Neural crest cell (in vitro differentiated cells): Measurements from ENCODE around the gene C12orf57. TPM values are rescaled to one million over a fixed set of nuclear protein-coding genes. Genes with fewer than 3 reads are reported as not detected.
A peak's percentile ranks its signal among the peaks of the same experiment; 100 is the strongest.

Experiments used
- DNase-seq: peaks from one replicate; pipeline ENCODE4 v3.0.0; 2021; ENCODE audit warnings: low read depth, mixed read lengths, low spot score
- H3K27ac Mint-ChIP-seq: one replicate; pipeline ENCODE4 v1.8.0; 2021; ENCODE audit warnings: mild to moderate bottlenecking, mixed read lengths; ENCODE audit not compliant: unreplicated experiment
- H3K27me3 Mint-ChIP-seq: 2 replicates; pipeline ENCODE4 v1.8.0; 2021; ENCODE audit warnings: low read depth, mild to moderate bottlenecking, mixed read lengths
- H3K36me3 Mint-ChIP-seq: 2 replicates; pipeline ENCODE4 v1.8.0; 2021; ENCODE audit warnings: low read depth, mild to moderate bottlenecking, mixed read lengths
- H3K4me1 Mint-ChIP-seq: 2 replicates; pipeline ENCODE4 v1.8.0; 2021; ENCODE audit warnings: mixed read lengths
- H3K4me3 Mint-ChIP-seq: one replicate; pipeline ENCODE4 v1.8.0; 2021; ENCODE audit warnings: mild to moderate bottlenecking, mixed read lengths
- H3K9me3 Mint-ChIP-seq: 2 replicates; pipeline ENCODE4 v1.8.0; 2021; ENCODE audit warnings: mixed read lengths
- total RNA-seq: library from RNA; stranded (reverse); gene quantifications from 2 replicates; pipeline ENCODE4 v1.2.1, GENCODE V29; 2021
- TF ChIP-seq, protein P1 (sequence below): fragments of 200-600 bp; sonication (generic); conservative IDR thresholded peaks from 2 replicates; pipeline ENCODE4 v1.5.0; 2021; ENCODE audit warnings: antibody characterized with exemption, mild to moderate bottlenecking

The C12orf57 gene
- total RNA-seq, 1 donor from 2014 or later, result 298 TPM

DNA sequence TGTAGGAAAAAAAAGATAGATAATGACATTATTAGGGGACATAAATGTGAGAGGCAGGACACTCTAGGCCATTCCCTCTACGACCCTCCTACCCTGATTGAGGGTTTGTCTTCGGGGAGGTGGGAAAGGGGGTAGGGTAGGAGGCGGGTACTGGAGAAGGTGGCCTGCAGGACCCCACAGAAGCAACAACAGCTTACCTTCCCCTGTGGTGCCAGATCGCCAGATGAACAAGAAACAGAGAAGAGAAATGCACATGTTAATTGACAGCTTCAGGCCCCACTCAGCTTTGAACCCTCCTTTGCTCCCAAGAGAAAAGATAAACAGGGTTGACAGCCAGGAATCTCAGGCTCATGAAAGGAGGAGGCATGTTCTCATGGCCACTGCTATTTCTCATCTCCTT lies 21.9 kb downstream of the C12orf57 start:
- no peak for DNase-seq
- TF ChIP-seq, protein P1, sequence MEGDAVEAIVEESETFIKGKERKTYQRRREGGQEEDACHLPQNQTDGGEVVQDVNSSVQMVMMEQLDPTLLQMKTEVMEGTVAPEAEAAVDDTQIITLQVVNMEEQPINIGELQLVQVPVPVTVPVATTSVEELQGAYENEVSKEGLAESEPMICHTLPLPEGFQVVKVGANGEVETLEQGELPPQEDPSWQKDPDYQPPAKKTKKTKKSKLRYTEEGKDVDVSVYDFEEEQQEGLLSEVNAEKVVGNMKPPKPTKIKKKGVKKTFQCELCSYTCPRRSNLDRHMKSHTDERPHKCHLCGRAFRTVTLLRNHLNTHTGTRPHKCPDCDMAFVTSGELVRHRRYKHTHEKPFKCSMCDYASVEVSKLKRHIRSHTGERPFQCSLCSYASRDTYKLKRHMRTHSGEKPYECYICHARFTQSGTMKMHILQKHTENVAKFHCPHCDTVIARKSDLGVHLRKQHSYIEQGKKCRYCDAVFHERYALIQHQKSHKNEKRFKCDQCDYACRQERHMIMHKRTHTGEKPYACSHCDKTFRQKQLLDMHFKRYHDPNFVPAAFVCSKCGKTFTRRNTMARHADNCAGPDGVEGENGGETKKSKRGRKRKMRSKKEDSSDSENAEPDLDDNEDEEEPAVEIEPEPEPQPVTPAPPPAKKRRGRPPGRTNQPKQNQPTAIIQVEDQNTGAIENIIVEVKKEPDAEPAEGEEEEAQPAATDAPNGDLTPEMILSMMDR, result no peak
- Mint-ChIP-seq H3K4me1 (peaks cover 36% of the 10 kb centered on the region), H3K27me3 (no peaks in the 10 kb centered on the region), H3K4me3 (peak overlapping the region; percentile 87), H3K36me3 (peaks cover 15% of the 10 kb centered on the region), H3K9me3 (no peaks in the 10 kb centered on the region), H3K27ac (no peak overlapping the region)

DNA sequence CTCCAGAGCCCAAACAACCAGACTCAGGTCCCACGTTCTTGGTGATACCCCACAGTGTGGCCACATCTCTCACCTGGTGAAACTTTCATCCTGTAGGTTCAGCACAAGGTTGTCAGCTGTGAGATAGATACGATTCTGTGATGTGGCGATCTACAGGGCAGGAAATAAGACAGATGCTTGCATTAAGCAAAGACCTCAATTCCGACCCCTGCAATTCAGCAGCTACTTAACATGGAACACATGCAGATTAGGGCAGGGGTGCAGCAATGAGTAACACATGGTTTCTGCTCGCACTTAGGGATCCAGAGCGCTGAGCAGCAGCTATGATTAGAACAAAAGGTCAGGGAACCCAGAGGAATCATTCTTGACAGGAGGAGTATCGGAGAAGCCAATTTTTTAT lies 22.5 kb downstream of the C12orf57 start:
- H3K36me3 Mint-ChIP-seq, result peaks cover 17% of the 10 kb centered on the region
- no peak for DNase-seq
- H3K27me3 Mint-ChIP-seq, result no peaks in the 10 kb centered on the region
- H3K4me3 Mint-ChIP-seq, result peak overlapping the region; percentile 78
- H3K27ac Mint-ChIP-seq, result no peak overlapping the region
- peaks cover 36% of the 10 kb centered on the region for H3K4me1 Mint-ChIP-seq
- H3K9me3 Mint-ChIP-seq, result no peaks in the 10 kb centered on the region
- TF ChIP-seq, protein P1, result no peak

DNA sequence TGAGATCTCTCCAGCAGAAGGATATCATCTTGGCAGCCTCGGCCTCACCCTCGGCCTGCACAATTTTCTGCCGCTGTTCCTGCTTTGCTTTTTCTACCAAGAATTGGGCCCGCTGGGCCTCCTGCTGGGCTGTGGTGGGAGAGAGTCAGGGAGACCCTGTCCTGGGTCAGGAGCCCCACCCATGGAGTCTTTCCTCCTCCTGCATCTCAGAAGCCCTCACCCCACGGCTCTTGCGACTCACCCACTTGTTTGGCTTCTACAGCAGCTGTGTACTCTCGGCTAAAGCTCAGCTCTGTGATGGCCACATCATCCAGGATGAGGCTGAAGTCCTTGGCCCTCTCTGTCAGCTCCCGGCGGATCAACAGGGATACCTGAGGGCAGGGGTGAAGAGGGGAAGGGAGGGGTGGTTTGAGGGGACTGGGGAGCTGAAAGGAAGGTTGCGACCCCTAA lies 23.9 kb downstream of the C12orf57 start:
- H3K4me3 Mint-ChIP-seq, result peak overlapping the region; percentile 62
- peaks cover 17% of the 10 kb centered on the region for H3K36me3 Mint-ChIP-seq
- no peaks in the 10 kb centered on the region for H3K27me3 Mint-ChIP-seq
- TF ChIP-seq, protein P1, result no peak
- H3K4me1 Mint-ChIP-seq, result peaks cover 37% of the 10 kb centered on the region
- no peak for DNase-seq
- no peaks in the 10 kb centered on the region for H3K9me3 Mint-ChIP-seq
- no peak overlapping the region for H3K27ac Mint-ChIP-seq

DNA sequence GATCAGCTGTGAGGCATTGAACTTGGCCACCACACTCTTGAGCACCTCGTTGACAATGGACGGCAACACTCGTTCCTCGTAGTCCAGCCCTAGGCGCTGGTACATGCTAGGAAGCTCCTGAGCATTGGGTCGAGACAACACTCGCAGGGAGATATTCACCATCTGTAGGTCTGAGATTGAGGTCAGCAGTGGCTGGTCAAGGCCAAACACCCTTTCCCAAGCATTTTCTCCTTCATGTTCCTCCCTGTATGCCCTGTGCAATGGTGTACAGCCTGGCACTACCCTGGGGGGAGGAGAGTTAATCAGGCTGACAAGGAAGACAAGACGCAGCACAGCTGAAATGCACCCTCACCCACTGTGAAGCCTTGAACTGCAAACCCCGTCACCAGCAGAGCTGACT lies 24.6 kb downstream of the C12orf57 start:
- TF ChIP-seq, protein P1, result no peak
- H3K27ac Mint-ChIP-seq, result no peak overlapping the region
- H3K36me3 Mint-ChIP-seq, result peaks cover 17% of the 10 kb centered on the region
- H3K27me3 Mint-ChIP-seq, result no peaks in the 10 kb centered on the region
- H3K9me3 Mint-ChIP-seq, result no peaks in the 10 kb centered on the region
- no peak for DNase-seq
- peak overlapping the region; percentile 99 for H3K4me3 Mint-ChIP-seq
- H3K4me1 Mint-ChIP-seq, result peaks cover 37% of the 10 kb centered on the region

DNA sequence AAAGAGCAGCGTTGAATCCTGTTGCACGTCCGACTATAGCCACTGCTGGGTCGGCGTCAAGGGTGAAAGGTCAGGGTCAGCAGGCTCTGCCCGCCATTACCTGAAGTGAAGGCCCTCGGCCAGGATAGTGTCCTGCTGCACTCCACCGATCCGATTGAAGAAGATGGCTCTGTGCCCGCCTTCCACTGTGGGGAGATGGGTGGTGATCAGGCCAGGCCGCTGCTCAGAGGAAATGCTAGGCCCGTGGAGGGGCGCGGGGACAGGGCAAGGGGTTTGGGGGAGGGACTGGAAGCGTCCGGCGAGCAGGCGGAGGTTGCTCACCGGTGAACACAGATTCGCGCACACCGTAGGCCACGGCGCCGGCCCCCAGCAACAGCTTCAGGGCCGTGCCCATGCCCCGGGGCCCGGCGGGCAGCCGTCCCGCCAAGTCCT lies 26.3 kb downstream of the C12orf57 start:
- DNase-seq, result no peak
- H3K4me3 Mint-ChIP-seq, result peak overlapping the region; percentile 99
- H3K4me1 Mint-ChIP-seq, result peaks cover 35% of the 10 kb centered on the region
- peak overlapping the region; percentile 78 for H3K27ac Mint-ChIP-seq
- TF ChIP-seq, protein P1, result no peak
- H3K36me3 Mint-ChIP-seq, result peaks cover 17% of the 10 kb centered on the region
- no peaks in the 10 kb centered on the region for H3K9me3 Mint-ChIP-seq
- no peaks in the 10 kb centered on the region for H3K27me3 Mint-ChIP-seq

DNA sequence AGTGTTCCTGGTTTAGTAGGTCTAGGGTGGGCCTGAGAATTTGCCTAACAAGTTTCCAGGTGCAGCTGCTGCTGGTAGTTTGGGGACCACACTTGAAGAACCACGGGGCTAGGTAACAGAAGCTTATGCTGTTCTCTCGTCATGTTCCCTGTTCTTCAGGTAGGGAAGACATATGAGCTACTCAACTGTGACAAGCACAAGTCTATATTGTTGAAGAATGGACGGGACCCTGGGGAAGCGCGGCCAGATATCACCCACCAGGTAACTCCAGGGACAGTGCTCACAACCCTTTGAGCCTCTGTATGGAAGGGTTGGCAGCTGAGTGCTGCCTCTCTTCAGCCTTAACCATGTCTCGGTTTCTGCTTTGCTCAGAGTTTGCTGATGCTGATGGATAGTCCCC lies 30.4 kb downstream of the C12orf57 start:
- Mint-ChIP-seq H3K4me1 (peaks cover 23% of the 10 kb centered on the region), H3K9me3 (no peaks in the 10 kb centered on the region), H3K27ac (no peak overlapping the region), H3K27me3 (no peaks in the 10 kb centered on the region), H3K4me3 (peak overlapping the region; percentile 66), H3K36me3 (peaks cover 7% of the 10 kb centered on the region)
- TF ChIP-seq, protein P1, result no peak
- no peak for DNase-seq
